GM18861 (cell line): Measurements from ENCODE around the gene KDM3B.
"Not testable (repeated sequence)": the region's sequence is repeated elsewhere in the genome, so short reads cannot be mapped to it uniquely, and the experiment has no call there.

ENCODE experiments used
- ATAC-seq: cut with Tn5 transposase; IDR thresholded peaks from one replicate; pipeline ENCODE4 v1.9.1; 2021; ENCODE audit not compliant: unreplicated experiment

KDM3B gene

GRCh38 chr5:138465261-138466124 lies 113.0 kb downstream of the KDM3B start, which contains the start of gene EGR1:
Gene EGR1 (plus strand): TSS chr5:138465479. CDS start chr5:138465762, 283 bp downstream.
- peak; percentile 39 for ATAC-seq

- ATAC-seq = no peak
Measured at GRCh38 chr5:138466125-138466899, 113.8 kb downstream of the KDM3B start.

DNA sequence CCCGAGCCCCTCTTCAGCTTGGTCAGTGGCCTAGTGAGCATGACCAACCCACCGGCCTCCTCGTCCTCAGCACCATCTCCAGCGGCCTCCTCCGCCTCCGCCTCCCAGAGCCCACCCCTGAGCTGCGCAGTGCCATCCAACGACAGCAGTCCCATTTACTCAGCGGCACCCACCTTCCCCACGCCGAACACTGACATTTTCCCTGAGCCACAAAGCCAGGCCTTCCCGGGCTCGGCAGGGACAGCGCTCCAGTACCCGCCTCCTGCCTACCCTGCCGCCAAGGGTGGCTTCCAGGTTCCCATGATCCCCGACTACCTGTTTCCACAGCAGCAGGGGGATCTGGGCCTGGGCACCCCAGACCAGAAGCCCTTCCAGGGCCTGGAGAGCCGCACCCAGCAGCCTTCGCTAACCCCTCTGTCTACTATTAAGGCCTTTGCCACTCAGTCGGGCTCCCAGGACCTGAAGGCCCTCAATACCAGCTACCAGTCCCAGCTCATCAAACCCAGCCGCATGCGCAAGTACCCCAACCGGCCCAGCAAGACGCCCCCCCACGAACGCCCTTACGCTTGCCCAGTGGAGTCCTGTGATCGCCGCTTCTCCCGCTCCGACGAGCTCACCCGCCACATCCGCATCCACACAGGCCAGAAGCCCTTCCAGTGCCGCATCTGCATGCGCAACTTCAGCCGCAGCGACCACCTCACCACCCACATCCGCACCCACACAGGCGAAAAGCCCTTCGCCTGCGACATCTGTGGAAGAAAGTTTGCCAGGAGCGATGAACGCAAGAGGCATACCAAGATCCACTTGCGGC lies 114.6 kb downstream of the KDM3B start:
- ATAC-seq = no peak

- no peak for ATAC-seq
Measured at GRCh38 chr5:138467711-138468132, 115.2 kb downstream of the KDM3B start.

DNA sequence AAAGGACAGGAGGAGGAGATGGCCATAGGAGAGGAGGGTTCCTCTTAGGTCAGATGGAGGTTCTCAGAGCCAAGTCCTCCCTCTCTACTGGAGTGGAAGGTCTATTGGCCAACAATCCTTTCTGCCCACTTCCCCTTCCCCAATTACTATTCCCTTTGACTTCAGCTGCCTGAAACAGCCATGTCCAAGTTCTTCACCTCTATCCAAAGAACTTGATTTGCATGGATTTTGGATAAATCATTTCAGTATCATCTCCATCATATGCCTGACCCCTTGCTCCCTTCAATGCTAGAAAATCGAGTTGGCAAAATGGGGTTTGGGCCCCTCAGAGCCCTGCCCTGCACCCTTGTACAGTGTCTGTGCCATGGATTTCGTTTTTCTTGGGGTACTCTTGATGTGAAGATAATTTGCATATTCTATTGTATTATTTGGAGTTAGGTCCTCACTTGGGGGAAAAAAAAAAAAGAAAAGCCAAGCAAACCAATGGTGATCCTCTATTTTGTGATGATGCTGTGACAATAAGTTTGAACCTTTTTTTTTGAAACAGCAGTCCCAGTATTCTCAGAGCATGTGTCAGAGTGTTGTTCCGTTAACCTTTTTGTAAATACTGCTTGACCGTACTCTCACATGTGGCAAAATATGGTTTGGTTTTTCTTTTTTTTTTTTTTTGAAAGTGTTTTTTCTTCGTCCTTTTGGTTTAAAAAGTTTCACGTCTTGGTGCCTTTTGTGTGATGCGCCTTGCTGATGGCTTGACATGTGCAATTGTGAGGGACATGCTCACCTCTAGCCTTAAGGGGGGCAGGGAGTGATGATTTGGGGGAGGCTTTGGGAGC lies 115.9 kb downstream of the KDM3B start:
- ATAC-seq = no peak

GRCh38 chr5:138468966-138469539 lies 116.6 kb downstream of the KDM3B start:
- no peak for ATAC-seq

DNA sequence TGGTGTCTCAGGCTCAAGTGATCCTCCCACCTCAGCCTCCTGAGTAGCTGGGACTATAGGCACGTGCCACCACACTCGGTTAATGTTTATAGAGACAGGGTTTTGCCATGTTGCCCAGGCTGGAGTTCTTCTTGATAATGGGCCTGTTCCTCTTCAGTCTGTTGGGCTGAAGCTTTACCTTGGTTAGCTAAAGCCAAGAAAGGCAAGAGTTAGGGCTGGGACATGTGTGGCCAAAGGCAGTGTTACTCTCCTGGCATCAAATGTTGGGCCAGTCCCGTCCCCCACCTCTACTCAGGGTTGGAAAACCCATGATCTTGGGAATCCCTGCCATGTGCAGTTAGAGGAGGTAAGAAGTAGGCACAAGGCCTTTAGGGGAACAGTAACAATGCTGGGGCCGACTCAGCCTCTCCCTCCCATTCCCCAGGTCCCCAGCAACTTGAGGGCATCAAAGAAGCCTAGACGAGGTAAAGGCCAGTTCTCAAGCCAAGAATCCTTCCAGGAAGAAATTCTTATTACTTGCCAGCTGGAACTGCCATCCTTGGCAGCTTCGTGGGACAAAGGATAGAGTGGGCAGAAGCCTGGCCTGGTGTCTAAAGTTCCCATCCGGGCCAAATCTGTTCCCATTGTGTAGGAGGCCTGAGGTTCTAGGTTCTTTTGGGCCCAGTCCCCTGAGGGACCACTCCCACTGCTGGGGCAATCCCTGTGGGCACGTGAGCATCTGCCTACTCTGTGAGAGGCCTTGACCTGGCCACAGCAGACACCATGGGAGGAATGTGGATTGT lies 117.2 kb downstream of the KDM3B start:
- ATAC-seq = no peak

GRCh38 chr5:138470322-138471051 lies 118.0 kb downstream of the KDM3B start:
- ATAC-seq = no peak

DNA sequence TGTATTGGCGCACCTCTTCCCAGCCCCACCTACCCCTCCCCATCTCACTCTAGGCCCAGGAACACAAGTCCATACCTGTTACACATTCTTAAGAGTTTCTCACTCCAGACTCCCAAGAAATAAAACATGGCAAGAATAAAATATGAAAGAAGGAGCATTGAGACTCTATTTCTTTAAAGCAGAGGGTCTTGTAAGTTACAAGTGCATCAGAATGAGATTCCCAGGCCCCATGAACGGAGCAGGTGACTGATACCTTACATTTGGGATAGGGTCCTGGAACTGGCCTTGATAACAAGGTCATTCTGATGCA lies 118.5 kb downstream of the KDM3B start:
- no peak for ATAC-seq

GRCh38 chr5:138472353-138472752 lies 119.9 kb downstream of the KDM3B start:
- no peak for ATAC-seq

DNA sequence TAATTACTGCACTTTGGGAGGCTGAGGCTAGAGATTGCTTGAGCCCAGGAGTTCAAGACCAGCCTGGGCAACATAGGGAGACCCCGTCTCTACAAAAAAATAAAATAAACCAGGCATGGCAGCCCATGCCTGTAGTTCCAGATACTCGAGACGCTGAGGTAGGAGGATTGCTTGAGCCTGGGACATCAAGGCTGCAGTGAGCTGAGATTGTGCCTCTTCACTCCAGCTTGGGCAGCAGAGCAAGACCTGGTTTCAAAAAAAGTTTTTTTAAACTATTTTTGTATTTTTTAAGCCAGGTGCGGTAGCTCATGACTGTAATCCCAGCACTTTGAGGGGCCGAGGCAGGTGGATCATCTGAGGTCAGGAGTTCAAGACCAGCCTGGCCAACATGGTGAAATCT lies 120.7 kb downstream of the KDM3B start:
- ATAC-seq = not testable (repeated sequence)

GRCh38 chr5:138476918-138477317 lies 124.4 kb downstream of the KDM3B start:
- ATAC-seq = no peak

DNA sequence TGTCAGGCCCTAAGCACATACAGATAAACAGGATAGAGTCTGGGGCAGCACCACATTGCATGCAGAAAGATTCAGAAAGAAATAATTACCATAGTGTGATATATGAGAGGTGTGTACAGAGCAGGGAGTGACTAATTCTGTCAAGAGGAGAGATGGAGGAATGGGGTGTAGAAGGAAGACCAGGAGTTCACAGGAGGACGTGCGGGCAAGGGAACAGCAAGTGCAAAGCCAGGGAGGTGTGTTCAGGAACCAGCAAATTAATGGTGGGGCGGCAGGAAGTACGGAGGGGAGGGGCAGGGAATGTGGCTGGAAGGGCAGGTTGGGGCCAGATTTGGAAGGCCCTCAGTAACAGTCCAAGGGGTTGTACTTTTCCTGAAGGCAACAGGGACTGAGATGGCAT lies 130.2 kb downstream of the KDM3B start:
- no peak for ATAC-seq
